Measurements from ENCODE around the gene AKAP13. TPM values are rescaled to one million over a fixed set of nuclear protein-coding genes. Genes with fewer than 3 reads are reported as not detected.
A peak's percentile ranks its signal among the peaks of the same experiment; 100 is the strongest.

AKAP13 gene
- total RNA-seq, 1 experiment from 2014 or later: 47.3 TPM

- no peak overlapping the region for H3K18ac ChIP-seq (ENCODE audit: insufficient read length, low read depth, low read length)
- no peak overlapping the region for H3K23ac ChIP-seq (ENCODE audit: insufficient read length, low read depth, low read length)
- DNase-seq: peak; percentile 50
- no peak overlapping the region for H3T11ph ChIP-seq (ENCODE audit: low read length)
- H2BK120ac ChIP-seq (ENCODE audit: low read depth, low read length, poor library complexity, severe bottlenecking): no peak overlapping the region
- no peaks in the 10 kb centered on the region for H3K9me3 ChIP-seq (ENCODE audit: control insufficient read depth, low read depth, low read length)
- H4K20me1 ChIP-seq (ENCODE audit: control insufficient read depth, insufficient read depth, insufficient read length): no peaks in the 10 kb centered on the region
- no peak overlapping the region for H2AK5ac ChIP-seq (ENCODE audit: insufficient read length, low read length)
- no peaks in the 10 kb centered on the region for H3K79me1 ChIP-seq (ENCODE audit: insufficient read depth, low read depth, low read length, poor library complexity, severe bottlenecking)
- no peak overlapping the region for H2BK12ac ChIP-seq (ENCODE audit: insufficient read length, low read depth, low read length)
- H3K4me1 ChIP-seq (ENCODE audit: insufficient read depth, low read length): no peaks in the 10 kb centered on the region; the same call in 1 of the 2 replicates
- no peak overlapping the region for H3K4ac ChIP-seq (ENCODE audit: low read depth, low read length)
- no peak overlapping the region for H3K4me2 ChIP-seq (ENCODE audit: insufficient read depth, insufficient read length, low read length)
- H3K79me2 ChIP-seq (ENCODE audit: insufficient read depth, low read length): no peaks in the 10 kb centered on the region
- Mint-ChIP-seq H3K9me3 (no peaks in the 10 kb centered on the region), H3K4me3 (no peak overlapping the region), H3K36me3 (ENCODE audit: insufficient read depth in 1 of 3, low read depth in 3 of 3) (peaks cover 27 to 63% (median 58%) of the 10 kb centered on the region in 3 experiments; a peak in 6 of 7 replicates), H3K4me1 (peaks cover 8 to 12% of the 10 kb centered on the region in 2 experiments; a peak in 2 of 4 replicates), H3K27me3 (ENCODE audit: low read depth) (no peaks in the 10 kb centered on the region), H3K27ac (peak overlapping the region in 2 of 3 experiments; percentile 27 to 65; a peak in 2 of 7 replicates)
- no peaks in the 10 kb centered on the region for H3K23me2 ChIP-seq (ENCODE audit: insufficient read length, low read depth, low read length, poor library complexity, severe bottlenecking)
- no peak overlapping the region for H2BK15ac ChIP-seq (ENCODE audit: low read depth, low read length)
- H2AFZ ChIP-seq (ENCODE audit: low read length): no peak overlapping the region
- no peak overlapping the region for H3K27ac ChIP-seq (ENCODE audit: insufficient read length, low read depth, low read length)
- no peaks in the 10 kb centered on the region for H3K27me3 ChIP-seq (ENCODE audit: insufficient read depth, low read length)
- no peak overlapping the region for H3K9ac ChIP-seq (ENCODE audit: extremely low read depth, insufficient read length, low read length)
- no peak overlapping the region for H4K8ac ChIP-seq (replicated peaks; ENCODE audit: insufficient read length, low read depth, low read length)
- H3K56ac ChIP-seq (ENCODE audit: insufficient read length, low read depth, low read length): no peak overlapping the region
- TF ChIP-seq, protein P1, sequence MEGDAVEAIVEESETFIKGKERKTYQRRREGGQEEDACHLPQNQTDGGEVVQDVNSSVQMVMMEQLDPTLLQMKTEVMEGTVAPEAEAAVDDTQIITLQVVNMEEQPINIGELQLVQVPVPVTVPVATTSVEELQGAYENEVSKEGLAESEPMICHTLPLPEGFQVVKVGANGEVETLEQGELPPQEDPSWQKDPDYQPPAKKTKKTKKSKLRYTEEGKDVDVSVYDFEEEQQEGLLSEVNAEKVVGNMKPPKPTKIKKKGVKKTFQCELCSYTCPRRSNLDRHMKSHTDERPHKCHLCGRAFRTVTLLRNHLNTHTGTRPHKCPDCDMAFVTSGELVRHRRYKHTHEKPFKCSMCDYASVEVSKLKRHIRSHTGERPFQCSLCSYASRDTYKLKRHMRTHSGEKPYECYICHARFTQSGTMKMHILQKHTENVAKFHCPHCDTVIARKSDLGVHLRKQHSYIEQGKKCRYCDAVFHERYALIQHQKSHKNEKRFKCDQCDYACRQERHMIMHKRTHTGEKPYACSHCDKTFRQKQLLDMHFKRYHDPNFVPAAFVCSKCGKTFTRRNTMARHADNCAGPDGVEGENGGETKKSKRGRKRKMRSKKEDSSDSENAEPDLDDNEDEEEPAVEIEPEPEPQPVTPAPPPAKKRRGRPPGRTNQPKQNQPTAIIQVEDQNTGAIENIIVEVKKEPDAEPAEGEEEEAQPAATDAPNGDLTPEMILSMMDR (conservative IDR thresholded peaks at IDR 0.05): no peak
- H4K5ac ChIP-seq (ENCODE audit: insufficient read length, low read depth, low read length): no peak overlapping the region
- H2BK5ac ChIP-seq (ENCODE audit: insufficient read length, low read length): no peak overlapping the region
- no peak overlapping the region for H4K91ac ChIP-seq (ENCODE audit: insufficient read length, low read depth, low read length)
- H3K14ac ChIP-seq (ENCODE audit: insufficient read depth, low read length): no peak overlapping the region; the same call in 1 of the 2 replicates
- WGBS (ENCODE audit: extremely low coverage, insufficient read length, low lambda C conversion rate): no CpG with 5 or more reads among the region's 20 CpGs
- H2BK20ac ChIP-seq (ENCODE audit: low read depth, low read length, poor library complexity, severe bottlenecking): no peak overlapping the region
Measured at GRCh38 chr15:85741021-85741421, 360.6 kb downstream of the AKAP13 start.
